GM21447 (cell line): ENCODE data around the gene SHANK1.

Source experiments
- ATAC-seq: cut with Tn5 transposase; IDR thresholded peaks from one replicate; pipeline ENCODE4 v1.9.1; 2021; ENCODE audit not compliant: unreplicated experiment

Gene SHANK1

DNA sequence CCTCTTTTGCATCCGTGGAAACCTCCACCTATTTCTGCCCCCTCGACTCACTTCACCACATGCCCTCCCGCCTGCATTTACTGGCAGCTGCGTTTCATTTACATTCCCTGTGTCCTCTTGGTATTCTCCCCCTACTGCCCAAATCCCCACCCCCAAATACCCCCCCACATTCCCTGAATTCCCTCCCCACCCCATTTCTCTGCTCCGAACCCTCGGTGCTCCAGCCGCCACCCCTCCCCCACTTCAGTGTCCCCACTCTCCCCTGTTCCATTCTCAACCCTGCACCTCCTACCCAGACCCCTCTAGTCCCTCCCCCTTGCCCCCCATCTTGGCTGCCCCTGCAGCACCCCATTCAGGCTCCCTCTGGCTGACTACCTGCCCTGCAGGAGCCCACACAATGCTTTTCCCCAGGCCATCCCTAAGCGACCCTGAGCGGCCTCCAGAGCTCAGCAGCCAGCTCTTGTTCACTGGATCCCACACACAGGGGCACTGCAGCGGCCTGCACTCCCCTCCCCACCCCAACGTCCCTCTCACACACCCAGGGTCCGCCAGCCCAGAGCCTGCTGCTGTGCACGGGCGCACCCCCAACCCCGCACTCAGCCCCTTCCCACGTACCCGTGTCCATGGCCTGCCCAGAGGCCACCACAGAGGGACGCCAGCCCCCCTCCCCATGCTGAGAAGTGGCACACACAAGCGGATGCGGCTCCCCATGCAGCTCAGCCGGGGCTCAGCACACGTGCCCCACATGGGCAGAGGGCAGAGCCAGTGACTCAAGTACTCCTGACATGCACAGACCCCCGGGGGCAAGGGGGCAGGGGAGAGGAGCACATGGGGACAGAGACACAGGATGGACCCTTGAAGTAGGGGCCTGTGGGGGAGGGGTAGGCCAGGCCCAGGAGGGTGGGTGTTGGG is 26.3 kb downstream of the SHANK1 start:
- no peak for ATAC-seq

DNA sequence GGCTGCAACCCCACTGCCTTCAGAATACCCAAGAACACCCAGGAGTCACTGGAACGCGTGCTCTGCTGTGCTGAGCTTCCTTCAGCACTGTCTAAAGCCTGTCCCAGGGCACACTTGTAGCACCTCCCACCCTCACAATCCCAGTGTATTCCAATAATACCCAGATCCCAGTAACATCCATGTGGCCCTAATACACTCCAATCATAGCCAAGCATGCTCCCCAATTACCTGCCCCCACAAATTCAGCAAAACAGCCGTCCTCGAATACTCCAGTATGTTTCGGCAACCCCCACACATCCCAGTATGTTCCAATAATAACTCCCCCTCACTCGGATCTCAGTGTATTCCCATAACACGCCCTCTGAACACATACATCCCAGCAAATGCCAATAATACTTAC is 29.2 kb downstream of the SHANK1 start:
- ATAC-seq = no peak

DNA sequence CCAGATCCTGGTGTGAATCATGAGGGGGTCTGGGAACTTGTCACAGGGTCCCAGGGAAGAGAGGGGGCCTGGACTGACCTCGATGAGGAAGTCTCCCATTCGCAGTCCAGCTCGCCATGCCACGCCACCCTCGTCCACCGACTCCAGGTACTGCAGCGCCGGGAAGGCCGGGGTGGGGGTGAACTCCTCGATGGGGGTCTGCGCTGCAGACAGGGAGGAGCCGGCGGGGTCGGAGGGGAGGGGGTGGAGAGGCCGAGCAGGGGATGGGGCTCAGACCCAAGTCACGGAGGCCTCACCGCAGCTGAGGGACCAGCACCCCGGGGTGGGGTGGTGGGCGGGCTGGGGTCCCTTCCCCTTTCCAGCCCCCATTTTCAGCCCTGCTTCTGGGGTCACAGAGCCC is 30.8 kb downstream of the SHANK1 start:
- ATAC-seq = no peak

DNA sequence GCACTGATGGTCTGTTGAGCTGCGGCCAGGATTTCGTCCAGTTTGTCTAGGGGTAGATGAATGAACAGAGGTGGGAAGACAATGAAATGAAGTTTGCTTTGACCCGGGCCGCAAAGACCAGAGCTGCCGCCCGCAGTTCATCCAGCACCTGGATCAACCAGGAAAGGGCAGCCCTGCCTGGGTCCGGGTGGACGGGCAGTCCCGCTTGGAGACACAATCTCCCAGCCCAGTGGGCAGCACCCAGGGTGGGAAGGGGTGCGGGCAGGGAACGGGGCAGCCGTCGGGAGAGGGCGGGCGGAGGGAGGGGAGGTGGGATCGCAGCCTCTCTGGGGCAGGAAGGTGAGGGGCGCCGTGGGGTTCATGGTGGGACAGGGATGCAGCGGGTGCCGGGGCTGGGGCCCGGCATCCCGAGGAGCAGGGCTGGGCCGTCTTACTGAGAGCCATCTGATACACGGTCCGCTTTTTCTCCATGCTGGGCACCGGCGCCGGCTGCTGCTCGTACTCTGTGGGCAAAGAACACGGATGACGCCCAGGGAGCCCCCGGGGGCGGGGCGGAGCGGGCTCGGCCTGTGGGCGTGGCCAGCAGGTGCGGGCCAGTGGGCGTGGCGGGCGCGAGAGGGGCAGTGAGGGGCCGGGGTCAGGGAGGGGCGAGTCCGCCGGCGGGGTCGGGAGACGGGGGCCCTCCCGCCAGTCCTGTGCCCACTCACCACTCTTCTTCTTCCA is 33.1 kb downstream of the SHANK1 start:
- ATAC-seq = no peak

DNA sequence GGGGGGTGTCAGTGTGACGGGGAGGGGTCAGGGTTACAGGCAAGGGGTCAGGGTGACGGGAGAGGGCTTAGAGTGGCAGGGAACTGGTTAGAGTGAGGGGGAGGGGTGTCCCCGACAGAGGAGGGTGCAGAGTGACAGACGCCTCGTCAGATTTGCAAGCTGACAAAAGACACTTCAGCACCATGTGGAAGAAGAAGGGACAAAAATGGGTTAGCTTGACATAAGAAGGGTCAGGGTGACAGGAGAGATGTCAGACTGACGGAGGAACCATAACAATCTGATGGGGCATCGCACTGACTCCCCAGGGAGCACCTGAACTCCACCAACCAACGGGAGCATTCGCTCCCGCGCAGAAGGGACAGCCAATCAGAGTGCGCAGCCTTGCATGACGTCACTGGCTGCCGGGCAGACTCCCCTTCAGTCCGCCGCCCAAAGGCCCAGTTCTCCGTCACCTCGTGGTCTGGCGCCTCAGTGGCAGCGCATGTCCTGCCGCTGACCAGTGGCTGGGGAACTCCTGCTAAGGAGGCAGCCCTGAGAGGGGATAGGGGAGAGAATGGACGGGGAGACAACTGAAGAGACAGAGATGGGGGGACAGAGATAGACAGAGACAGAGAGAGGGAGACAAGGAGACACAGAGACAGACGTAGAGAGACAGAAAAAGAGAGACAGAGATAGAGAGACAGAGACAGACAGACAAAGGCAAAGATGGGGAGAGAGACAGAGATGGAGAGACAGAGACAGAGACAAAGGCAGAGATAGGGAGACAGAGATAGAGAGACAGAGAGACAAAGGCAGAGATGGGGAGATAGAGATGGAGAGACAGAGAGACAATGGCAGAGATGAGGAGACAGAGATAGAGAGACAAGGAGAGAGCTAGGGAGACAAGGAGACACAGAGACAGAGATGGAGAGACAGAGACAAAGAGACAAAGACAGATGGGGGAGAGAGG is 40.2 kb downstream of the SHANK1 start:
- ATAC-seq = no peak

DNA sequence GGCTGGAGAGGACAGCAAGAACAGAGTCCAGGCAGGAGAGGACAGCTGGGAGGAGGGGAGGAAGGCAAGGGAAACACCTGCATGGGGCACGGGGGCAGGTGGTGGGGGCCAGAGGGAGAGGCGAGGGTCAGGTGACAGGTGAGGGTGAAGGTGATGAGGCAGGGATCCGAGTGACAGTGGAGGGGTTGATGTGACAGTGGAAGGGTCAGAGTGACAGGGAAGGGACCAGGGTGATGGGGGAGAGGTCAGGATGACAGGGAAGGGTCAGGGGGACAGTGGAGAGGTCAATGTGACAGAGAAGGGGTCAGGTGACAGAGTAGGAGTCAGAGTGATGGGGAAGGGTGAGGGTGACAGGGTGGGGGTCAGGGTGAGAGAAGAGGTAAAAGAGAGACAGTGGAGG is 41.3 kb downstream of the SHANK1 start:
- no peak for ATAC-seq

DNA sequence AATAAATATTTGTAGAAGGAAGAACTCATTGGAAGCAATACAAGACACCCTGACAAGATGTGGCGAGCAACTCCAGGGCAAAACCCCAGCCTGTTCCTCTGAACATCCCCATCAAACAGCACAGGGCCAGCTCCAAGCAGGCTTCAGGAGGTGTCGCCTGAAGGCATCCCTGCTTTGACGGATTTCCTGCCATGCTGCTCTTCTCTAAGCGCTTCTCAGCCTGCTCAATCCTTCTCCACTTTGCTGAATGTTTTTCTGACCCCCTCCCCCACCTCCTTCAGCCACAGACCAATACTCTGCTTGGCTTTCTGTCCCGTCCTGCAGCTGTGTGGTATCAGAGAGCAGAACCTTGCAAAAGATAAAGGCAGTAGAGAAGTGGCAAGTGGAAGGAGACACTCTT is 42.0 kb downstream of the SHANK1 start:
- ATAC-seq = no peak

DNA sequence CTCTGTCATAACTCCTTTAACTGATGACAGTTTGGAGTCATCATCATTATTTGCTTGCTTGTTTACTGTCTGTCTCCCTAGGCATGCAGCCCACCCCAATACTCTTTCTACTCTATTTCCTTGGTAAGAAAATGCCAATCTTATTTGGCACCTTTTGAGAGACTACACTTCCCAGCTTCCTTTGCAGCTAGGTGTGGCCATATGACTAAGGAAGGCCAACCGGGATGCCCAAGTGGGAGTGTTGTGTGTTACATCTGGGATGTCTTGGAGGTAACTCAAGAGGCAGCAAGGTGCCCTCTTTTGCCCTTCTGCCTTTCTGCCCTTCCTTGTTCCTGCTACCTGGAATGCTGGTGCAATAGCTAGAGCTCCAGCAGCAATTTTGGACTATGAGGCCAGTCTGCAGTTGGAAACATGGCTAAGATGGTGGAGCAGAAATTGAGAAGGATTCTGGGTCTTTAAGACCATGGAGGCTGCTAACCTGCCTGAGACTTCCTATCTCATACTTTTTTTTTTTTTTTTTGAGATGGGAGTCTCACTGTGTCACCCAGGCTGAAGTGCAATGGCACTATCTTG is 42.9 kb downstream of the SHANK1 start:
- ATAC-seq = no peak

DNA sequence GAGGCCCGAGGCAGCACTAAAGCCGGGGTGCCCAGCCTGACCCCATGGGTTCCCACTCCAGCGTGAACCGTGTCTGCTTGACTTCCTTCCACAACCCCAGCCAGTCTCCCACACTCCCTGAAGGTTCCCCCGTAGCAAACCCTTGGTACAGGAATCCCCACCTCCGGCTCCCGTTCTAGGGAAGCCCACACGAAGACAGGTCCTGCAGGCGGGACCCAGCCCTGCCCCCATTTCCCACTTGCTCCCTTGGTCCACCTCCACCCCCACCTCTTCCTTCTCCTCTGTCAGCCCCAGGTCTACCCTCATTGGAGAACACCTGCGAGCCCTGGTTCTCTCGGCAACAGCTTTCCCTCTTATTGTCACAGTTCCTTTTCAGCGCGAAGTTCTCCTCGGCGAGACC is 46.5 kb downstream of the SHANK1 start:
- no peak for ATAC-seq

DNA sequence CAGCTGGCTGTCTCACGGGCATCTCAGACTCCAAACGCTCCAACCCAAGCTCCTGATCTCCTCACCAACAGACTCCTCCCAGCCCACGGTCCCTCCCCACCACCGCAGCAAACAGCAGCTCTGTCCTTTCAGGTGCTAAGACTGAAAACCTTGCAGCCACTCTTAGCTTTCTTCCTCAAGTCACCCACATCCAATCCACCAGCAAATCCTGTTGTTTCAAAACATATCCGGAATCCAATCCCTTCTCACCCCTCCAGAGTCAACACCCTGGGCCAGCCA is 49.6 kb downstream of the SHANK1 start:
- ATAC-seq = no peak

DNA sequence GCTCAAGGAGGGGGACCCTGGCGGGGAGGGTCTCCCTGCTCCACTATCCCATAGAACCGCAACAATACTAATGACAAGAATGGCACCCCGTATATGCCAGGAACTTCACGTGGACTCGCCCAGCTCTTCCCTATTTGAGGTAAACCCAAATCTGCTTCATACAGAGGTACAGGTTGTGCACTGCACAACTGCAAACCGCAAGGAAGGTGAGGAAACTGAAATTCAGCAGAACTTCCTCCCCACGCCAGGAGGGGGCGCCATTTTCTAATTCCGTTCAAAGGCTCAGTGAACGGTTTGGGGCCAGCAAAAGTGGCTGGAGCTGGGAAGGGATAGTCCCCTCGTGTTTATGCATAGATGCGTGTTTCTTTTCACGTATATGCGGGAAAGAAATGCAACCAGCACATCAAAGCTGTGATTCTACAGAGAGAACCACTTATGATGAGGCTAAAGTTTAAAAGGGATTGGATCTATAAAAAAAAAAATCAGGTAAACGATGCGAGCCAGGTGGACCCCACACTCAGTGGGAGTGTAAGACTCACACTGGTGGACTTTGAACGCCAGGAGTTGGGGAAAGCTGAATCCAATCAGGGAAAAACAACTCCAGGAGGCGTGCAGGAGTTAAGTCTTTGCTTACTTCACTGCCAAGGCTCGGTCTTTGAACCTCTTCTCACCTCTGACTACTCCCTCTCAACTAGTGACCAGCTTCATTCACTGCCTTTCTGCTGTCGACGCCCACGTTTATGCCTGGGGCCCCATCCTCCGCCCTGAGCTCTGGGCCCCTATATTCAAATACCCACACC is 50.1 kb downstream of the SHANK1 start:
- no peak for ATAC-seq

DNA sequence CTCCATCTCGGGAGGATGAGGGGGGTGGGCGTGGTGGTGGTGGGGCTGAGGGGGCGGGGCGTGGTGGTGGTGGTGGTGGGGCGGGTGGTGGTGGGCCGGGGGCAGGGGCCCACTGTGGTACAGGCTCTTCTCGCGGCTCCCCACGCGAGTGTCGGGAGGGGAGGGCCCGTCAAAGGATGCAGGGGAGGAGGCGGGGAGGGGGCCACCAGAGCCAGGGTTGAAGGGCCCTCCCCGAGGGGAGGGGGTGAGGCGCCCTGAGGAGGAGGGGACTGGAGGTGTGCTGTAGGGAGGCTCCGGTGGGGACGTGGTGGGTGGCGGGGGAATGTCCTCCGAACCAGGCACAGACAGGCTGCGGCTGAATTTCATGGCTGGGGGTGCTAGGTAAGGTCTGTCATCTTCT is 50.7 kb downstream of the SHANK1 start:
- no peak for ATAC-seq

DNA sequence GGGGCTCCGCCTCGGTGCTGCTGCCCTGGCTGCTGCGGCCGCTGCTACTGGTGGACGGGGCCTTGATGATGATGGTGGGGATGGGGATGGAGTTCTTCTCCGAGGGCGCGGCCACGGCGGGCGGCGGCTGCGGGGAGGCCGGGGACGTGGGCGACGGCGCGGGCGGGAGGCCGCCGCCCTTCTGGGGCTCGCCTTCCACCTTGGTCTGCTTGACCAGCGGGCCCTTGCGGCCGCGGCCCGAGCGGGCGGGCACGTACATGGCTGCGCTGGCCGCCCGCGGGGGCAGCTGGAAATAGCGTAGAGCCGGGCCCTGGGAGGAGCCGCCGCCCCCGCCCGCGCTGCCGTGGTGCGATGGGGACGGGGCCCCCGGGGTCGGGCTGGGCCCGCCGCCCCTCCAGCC is 51.2 kb downstream of the SHANK1 start:
- no peak for ATAC-seq

DNA sequence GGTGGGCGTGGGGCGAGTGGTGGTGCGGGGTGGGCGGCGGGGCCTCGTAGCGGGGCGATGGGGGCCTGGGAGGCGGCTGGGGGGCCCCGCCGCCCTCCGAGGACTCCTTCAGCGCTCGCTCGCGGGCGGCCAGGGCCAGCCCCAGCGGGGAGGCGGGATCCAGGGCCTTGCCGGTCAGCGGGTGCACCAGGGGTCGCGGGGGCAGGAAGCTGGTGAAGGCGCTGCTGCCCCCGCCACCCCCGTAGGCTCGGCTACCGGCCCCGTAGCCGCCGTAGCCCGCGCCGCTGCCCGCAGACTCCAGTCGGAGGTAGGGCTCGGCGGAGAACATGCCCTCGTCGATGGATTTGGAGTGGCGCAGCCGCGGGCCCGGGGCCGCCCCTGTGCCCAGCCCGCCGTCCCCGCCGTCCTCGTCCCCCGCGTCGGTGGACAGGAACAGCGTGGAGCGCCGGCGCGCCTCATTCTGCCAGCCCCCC is 51.8 kb downstream of the SHANK1 start:
- no peak for ATAC-seq

DNA sequence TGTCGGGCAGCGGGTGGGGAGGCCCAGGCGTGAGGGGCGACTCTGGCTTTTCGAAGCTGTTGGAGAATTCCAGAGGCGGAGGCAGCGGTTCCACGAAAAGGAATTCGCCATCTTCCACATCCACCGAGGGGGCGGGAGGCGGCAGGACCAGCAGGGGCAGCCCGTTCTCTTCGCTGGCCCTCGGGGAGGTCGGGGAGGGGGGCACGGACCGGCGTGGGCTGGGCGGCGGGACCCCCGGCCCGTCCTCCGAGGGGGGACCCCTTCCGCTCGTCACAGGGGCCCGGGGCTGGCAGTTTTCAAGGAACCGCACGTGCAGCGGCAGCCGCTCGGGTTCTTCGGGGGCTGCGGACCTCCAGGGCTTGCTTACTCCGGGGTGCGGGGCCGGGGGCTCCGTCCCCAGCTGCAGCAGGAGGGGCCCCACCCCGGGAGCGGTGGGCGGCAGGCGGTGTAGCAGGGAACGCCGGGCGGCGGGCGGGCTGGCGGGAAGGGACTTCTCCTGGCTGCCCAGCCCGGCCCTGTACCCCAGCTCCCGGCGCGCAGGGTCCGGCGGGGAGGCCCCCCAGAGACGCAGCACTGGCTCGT is 52.3 kb downstream of the SHANK1 start:
- ATAC-seq = no peak

DNA sequence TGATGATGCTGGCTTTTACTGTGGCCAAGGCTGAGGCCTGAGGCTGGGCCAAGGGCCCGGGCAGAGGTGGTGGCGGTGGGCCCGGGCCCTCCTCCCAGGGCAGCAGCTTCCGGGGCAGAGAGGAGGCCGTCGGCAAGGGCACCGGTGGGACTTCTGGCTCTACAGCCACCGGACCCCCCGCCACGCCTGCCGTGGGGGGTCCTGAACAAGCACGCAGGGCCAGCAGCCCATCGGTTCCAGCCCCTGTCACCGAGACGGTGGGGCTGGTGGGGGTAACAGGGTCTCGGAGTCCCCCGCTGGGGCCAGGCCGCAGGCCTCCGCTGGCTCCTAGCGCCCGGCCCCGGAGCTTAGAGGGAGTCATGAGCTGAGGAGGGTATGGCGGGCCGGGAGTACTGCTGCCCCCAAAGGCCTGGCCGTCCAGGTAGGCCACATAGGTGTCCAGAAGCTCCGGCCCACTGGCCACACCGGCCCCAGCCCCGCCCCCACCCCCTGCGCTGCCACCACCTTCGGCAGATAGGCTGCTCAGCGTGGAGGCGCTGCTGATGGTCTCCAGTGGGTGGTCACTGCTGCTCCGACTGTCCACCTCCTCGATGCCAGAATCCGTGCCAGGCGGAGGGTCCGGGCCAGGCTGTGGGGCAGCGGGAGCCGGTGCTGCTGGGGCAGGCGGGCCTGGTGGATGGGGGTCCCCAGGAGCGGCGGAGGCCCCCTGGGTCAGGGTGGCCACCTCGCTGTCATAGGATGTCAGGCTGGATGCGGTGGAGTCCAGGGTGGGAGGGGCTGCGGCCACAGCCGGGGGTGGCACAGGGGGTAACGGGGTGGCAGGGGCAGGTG is 53.0 kb downstream of the SHANK1 start:
- no peak for ATAC-seq

DNA sequence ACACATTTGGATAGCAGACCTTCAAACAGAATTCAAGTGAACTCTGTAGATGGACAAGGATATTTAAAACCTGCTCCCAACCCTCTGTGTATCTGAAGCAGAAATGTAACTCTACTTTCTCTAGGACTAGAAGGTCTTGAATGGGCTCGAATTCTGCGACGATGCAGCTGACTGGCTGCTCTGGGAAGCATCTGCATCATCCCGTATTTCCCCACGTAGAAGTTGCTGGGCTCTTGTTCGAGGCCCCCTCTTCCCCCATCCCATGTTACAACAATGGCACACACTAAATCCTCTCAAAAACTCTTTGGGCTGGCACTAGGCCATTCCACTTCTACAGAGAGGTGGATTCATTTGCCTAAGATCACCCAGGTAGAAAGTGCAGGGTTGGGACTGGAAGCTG is 55.4 kb downstream of the SHANK1 start:
- ATAC-seq = no peak

DNA sequence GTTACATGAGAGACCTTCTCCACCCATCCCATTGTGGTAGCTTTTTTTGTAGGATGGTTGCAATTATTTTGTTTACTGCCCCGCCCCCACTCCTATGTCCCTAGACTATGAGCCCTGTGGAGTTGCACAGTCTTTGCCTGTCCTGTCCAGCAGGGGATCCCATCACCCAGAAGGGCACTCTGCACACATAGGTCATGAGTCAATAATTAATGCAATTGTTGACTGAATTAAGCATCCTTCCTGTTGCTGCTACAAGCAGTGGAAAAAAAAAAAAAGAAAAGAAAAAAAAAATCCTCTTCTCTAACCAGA is 56.2 kb downstream of the SHANK1 start:
- no peak for ATAC-seq
